ENCODE measurements around the gene ABHD12B.

- TF ChIP-seq CTCF (IDR thresholded peaks at IDR 0.05), result no peak
- no peak for TF ChIP-seq POLR2AphosphoS5 (IDR thresholded peaks at IDR 0.05)
- TF ChIP-seq POLR2A (IDR thresholded peaks at IDR 0.05), result no peak
These were observed 55.1 kb downstream of the ABHD12B start for GRCh38 chr14:50926851-50927386.

Data from prostate gland (tissue), 2 donors.